Cardiac fibroblast (primary cell): ENCODE data around the gene NMT1.
"Not testable (repeated sequence)": the region's sequence is repeated elsewhere in the genome, so short reads cannot be mapped to it uniquely, and the experiment has no call there.

Experiments
- DNase-seq, 2 donors: peaks; one replicate each; pipeline versions ENCODE4 v3.0.0 to v3.0.0-alpha.2; 2010; ENCODE audit warnings: low read depth in 2 of 2
- H3K4me3 ChIP-seq, 2 donors: replicated peaks in 1 of 2; 1 replicate in 1 of 2; 2 replicates in 1 of 2; pipeline ENCODE4 v1.5.1; 2011; ENCODE audit warnings: low read depth in 2 of 2, low read length in 2 of 2, mild to moderate bottlenecking in 2 of 2, moderate library complexity in 1 of 2
- CTCF ChIP-seq: IDR thresholded peaks from one replicate; pipeline ENCODE4 v1.5.1; 2011; ENCODE audit warnings: low read depth, mild to moderate bottlenecking, low read length, inconsistent platforms

NMT1 gene

GRCh38 chr17:45123076-45123770 lies 62.1 kb downstream of the NMT1 start:
- no peak overlapping the region for H3K4me3 ChIP-seq
- TF ChIP-seq CTCF = no peak
- DNase-seq = no peak

- no peak overlapping the region for H3K4me3 ChIP-seq
- DNase-seq = peak; percentile 88
- no peak for TF ChIP-seq CTCF
Observed at GRCh38 chr17:45123930-45124796, 63.0 kb downstream of the NMT1 start.

- DNase-seq, H3K4me3 ChIP-seq: not testable (repeated sequence)
Observed at GRCh38 chr17:45124797-45125122, 63.6 kb downstream of the NMT1 start.

GRCh38 chr17:45125509-45125908 lies 64.4 kb downstream of the NMT1 start:
- TF ChIP-seq CTCF = no peak
- DNase-seq = no peak
- H3K4me3 ChIP-seq = no peak overlapping the region

- DNase-seq = no peak
- TF ChIP-seq CTCF = no peak
- H3K4me3 ChIP-seq = no peak overlapping the region
Observed at GRCh38 chr17:45127207-45127547, 66.1 kb downstream of the NMT1 start.

GRCh38 chr17:45127548-45128300 lies 66.6 kb downstream of the NMT1 start:
- no peak for TF ChIP-seq CTCF
- peak in 1 of 2 donors; percentile 55 for DNase-seq
- H3K4me3 ChIP-seq = no peak overlapping the region

GRCh38 chr17:45128331-45128730 lies 67.2 kb downstream of the NMT1 start:
- no peak for DNase-seq
- no peak overlapping the region for H3K4me3 ChIP-seq
- TF ChIP-seq CTCF = no peak
